Lower leg skin (tissue), 4 donors: ENCODE results near the gene FHAD1. TPM values are rescaled to one million over a fixed set of nuclear protein-coding genes. Genes with fewer than 3 reads are reported as not detected.
"Not testable (repeated sequence)": the region's sequence is repeated elsewhere in the genome, so short reads cannot be mapped to it uniquely, and the experiment has no call there.

Experiments
- DNase-seq, 2 donors: peaks; one replicate each; pipeline ENCODE4 v3.0.0-alpha.2; 2019; ENCODE audit warnings: low spot score in 2 of 2
- H3K4me3 ChIP-seq: fragments of 200-600 bp; sonication (generic); 2 replicates; pipeline ENCODE4 v1.5.1; 2017; ENCODE audit warnings: mild to moderate bottlenecking, low read depth; ENCODE audit not compliant: poor library complexity, severe bottlenecking
- CTCF ChIP-seq, 3 donors: fragments of 450-650 bp; IDR thresholded peaks; one replicate each; pipeline ENCODE4 v1.5.1; 2016; ENCODE audit warnings: antibody characterized with exemption in 3 of 3, mild to moderate bottlenecking in 3 of 3, moderate library complexity in 2 of 3
- POLR2A ChIP-seq, 2 donors: fragments of 450-650 bp; IDR thresholded peaks; one replicate each; pipeline ENCODE4 v1.6.1; 2016 to 2017; ENCODE audit warnings: antibody characterized with exemption in 2 of 2, mild to moderate bottlenecking in 1 of 2, moderate library complexity in 1 of 2
- WGBS, 2 donors: methylation state at CpG; one replicate each; pipeline ENCODE4 v1.1.5; 2018; 5-methylcytosine and 5-hydroxymethylcytosine counted together
- intact Hi-C: fragments of 100-400 bp; cut with DNase I; formaldehyde crosslinking; loops from one replicate; pipeline ENCODE4 v1.15.0; 2023; ENCODE audit warnings: low total_unique reads
- total RNA-seq, 4 donors: library from RNA; depleted of rRNA; stranded (reverse); fragments of >200 nt; gene quantifications; one replicate each; pipeline ENCODE4 v1.1.0, GENCODE V29; 2016

FHAD1 gene
- total RNA-seq, 4 donors from 2014 or later: 0.52 to 2.0 TPM; not detected in 2

GRCh38 chr1:15371610-15372545, 124.9 kb downstream of the FHAD1 start:
- intact Hi-C loops: no loop called here

GRCh38 chr1:15378729-15379128, 131.7 kb downstream of the FHAD1 start:
- no peak for TF ChIP-seq POLR2A (IDR thresholded peaks at IDR 0.05)
- no peak for TF ChIP-seq CTCF (IDR thresholded peaks at IDR 0.05)
- intact Hi-C loops: loop anchor here (5.0 kb wide), 1 partner anchor 41 kb away; no protein-coding TSS in a partner anchor
- WGBS, 2 donors: 86 to 94% methylated on average over 8 of the region's 8 CpGs
- DNase-seq: no peak
- no peak overlapping the region for H3K4me3 ChIP-seq

More at GRCh38 chr1:15371610-15372545, 124.9 kb downstream of the FHAD1 start:
- WGBS, 2 donors: 85 to 90% methylated on average over 21 of the region's 21 CpGs
- H3K4me3 ChIP-seq: no peak overlapping the region
- TF ChIP-seq CTCF (IDR thresholded peaks at IDR 0.05): no peak
- no peak for TF ChIP-seq POLR2A (IDR thresholded peaks at IDR 0.05)
- no peak for DNase-seq

GRCh38 chr1:15379151-15379550, 132.1 kb downstream of the FHAD1 start:
- not testable (repeated sequence) for H3K4me3 ChIP-seq, DNase-seq
- intact Hi-C loops: loop anchor here (5.0 kb wide), 1 partner anchor 42 kb away; no protein-coding TSS in a partner anchor
- 62 to 72% methylated on average over 9 of the region's 9 CpGs for WGBS, 2 donors

GRCh38 chr1:15380601-15381508, 133.8 kb downstream of the FHAD1 start:
- no peak overlapping the region for H3K4me3 ChIP-seq
- TF ChIP-seq POLR2A (IDR thresholded peaks at IDR 0.05) (no peak), CTCF (IDR thresholded peaks at IDR 0.05) (no peak)
- intact Hi-C loops: no loop called here
- 92 to 94% methylated on average over 22 of the region's 22 CpGs for WGBS, 2 donors
- no peak for DNase-seq

- H3K4me3 ChIP-seq: no peak overlapping the region
- DNase-seq: no peak
- intact Hi-C loops: no loop called here
- 95% methylated on average over 12 of the region's 12 CpGs for WGBS, 2 donors
- TF ChIP-seq POLR2A (IDR thresholded peaks at IDR 0.05): no peak
- TF ChIP-seq CTCF (IDR thresholded peaks at IDR 0.05): no peak
These were observed 134.8 kb downstream of the FHAD1 start for GRCh38 chr1:15381805-15382204.
